GM23338 (cell line): ENCODE results near the gene CENPX. TPM values are rescaled to one million over a fixed set of nuclear protein-coding genes. Genes with fewer than 3 reads are reported as not detected.

Experiments used
- ATAC-seq: fragments of 200-7000 bp; cut with Tn5 transposase; 3 replicates; pipeline ENCODE4 v1.9.1; 2020
- DNase-seq: peaks from one replicate; pipeline ENCODE4 v3.0.0-alpha.2; 2015; ENCODE audit warnings: low spot score
- H2AFZ ChIP-seq: fragments of 200-600 bp; sonication (generic); 2 replicates; pipeline ENCODE4 v1.8.0; 2016; ENCODE audit warnings: antibody characterized with exemption, mild to moderate bottlenecking, moderate library complexity
- H3F3A ChIP-seq: fragments of 200-600 bp; sonication (generic); replicated peaks from 2 replicates; pipeline ENCODE4 v1.8.0; 2017; ENCODE audit warnings: antibody characterized with exemption, mixed run types, low read depth
- H3K27ac ChIP-seq: fragments of 200-600 bp; sonication (generic); 2 replicates; pipeline ENCODE4 v1.6.1; 2016; ENCODE audit warnings: low read depth
- H3K27me3 ChIP-seq: fragments of 200-600 bp; sonication (generic); 2 replicates; pipeline ENCODE4 v1.8.0; 2016; ENCODE audit warnings: mild to moderate bottlenecking, mixed run types, moderate library complexity; ENCODE audit not compliant: insufficient read depth
- H3K36me3 ChIP-seq: fragments of 200-600 bp; sonication (generic); 2 replicates; pipeline ENCODE4 v1.8.0; 2016; ENCODE audit warnings: mild to moderate bottlenecking; ENCODE audit not compliant: insufficient read depth
- H3K4me1 ChIP-seq: fragments of 200-600 bp; sonication (generic); 2 replicates; pipeline ENCODE4 v1.8.0; 2016; ENCODE audit warnings: mild to moderate bottlenecking, moderate library complexity; ENCODE audit not compliant: insufficient read depth
- H3K4me2 ChIP-seq: fragments of 200-600 bp; sonication (generic); 2 replicates; pipeline ENCODE4 v1.7.1; 2017; ENCODE audit warnings: mixed run types
- H3K4me3 ChIP-seq: fragments of 200-600 bp; sonication (generic); 2 replicates; pipeline ENCODE4 v1.6.1; 2016; ENCODE audit warnings: mixed run types
- H3K79me2 ChIP-seq: fragments of 200-600 bp; sonication (generic); replicated peaks from 2 replicates; pipeline ENCODE4 v1.8.0; 2017; ENCODE audit warnings: mild to moderate bottlenecking; ENCODE audit not compliant: insufficient read depth
- H3K9me2 ChIP-seq: fragments of 200-600 bp; sonication (generic); 2 replicates; pipeline ENCODE4 v1.8.0; 2017; ENCODE audit not compliant: insufficient read depth
- H4K20me1 ChIP-seq: fragments of 200-600 bp; sonication (generic); replicated peaks from 2 replicates; pipeline ENCODE4 v1.8.0; 2017; ENCODE audit warnings: mild to moderate bottlenecking; ENCODE audit not compliant: insufficient read depth
- H3K27ac Mint-ChIP-seq: 2 replicates; pipeline ENCODE4 v1.8.0; 2020; ENCODE audit warnings: inconsistent platforms, mild to moderate bottlenecking, moderate library complexity, mixed read lengths
- H3K27me3 Mint-ChIP-seq: 3 replicates; pipeline ENCODE4 v1.8.0; 2022; ENCODE audit warnings: low read depth, mild to moderate bottlenecking, moderate library complexity, mixed read lengths, inconsistent platforms; ENCODE audit not compliant: insufficient read depth, poor library complexity
- H3K36me3 Mint-ChIP-seq: 3 replicates; pipeline ENCODE4 v1.8.0; 2021; ENCODE audit warnings: low read depth, mild to moderate bottlenecking, inconsistent platforms, moderate library complexity, mixed read lengths
- H3K4me1 Mint-ChIP-seq: 3 replicates; pipeline ENCODE4 v1.8.0; 2020; ENCODE audit warnings: mild to moderate bottlenecking, inconsistent platforms, mixed read lengths
- H3K4me3 Mint-ChIP-seq: 3 replicates; pipeline ENCODE4 v1.8.0; 2021; ENCODE audit warnings: moderate library complexity, mild to moderate bottlenecking, inconsistent platforms, mixed read lengths
- H3K9me3 Mint-ChIP-seq: 3 replicates; pipeline ENCODE4 v1.8.0; 2020; ENCODE audit warnings: moderate library complexity, mild to moderate bottlenecking, inconsistent platforms, mixed read lengths
- CREB1 ChIP-seq: fragments of 250-450 bp; sonication (Bioruptor Pico); IDR thresholded peaks from 2 replicates; pipeline ENCODE4 v1.5.0; 2020; ENCODE audit warnings: low read depth, mild to moderate bottlenecking, moderate library complexity
- EZH2 ChIP-seq: fragments of 200-600 bp; sonication (generic); IDR thresholded peaks from one replicate; pipeline ENCODE4 v1.8.0; 2017; ENCODE audit warnings: antibody characterized with exemption, mild to moderate bottlenecking, low read depth; ENCODE audit not compliant: unreplicated experiment
- EZH2phosphoT487 ChIP-seq: fragments of 200-600 bp; sonication (generic); IDR thresholded peaks from one replicate; pipeline ENCODE4 v1.8.1; 2018; ENCODE audit warnings: antibody characterized with exemption; ENCODE audit not compliant: unreplicated experiment
- STAT1 ChIP-seq: IDR thresholded peaks from one replicate; pipeline ENCODE4 v1.6.1; 2016; ENCODE audit warnings: antibody characterized with exemption; ENCODE audit not compliant: unreplicated experiment
- ZNF114 ChIP-seq: fragments of 250-450 bp; sonication (Bioruptor Pico); IDR thresholded peaks from 2 replicates; pipeline ENCODE4 v1.5.0; 2020; ENCODE audit warnings: mild to moderate bottlenecking, moderate library complexity
- polyA plus RNA-seq: library from polyadenylated mRNA; unstranded; fragments of >200 nt; fragmentation: Nextera tagmentation; extraction: Ambion mirVana; gene quantifications from 2 replicates; pipeline ENCODE4 v1.2.1, GENCODE V29; 2016
- total RNA-seq: library from RNA; depleted of rRNA; stranded (reverse); fragments of >200 nt; shearing (Covaris generic); gene quantifications from 2 replicates; pipeline ENCODE4 v1.2.3, GENCODE V29; 2014
- TF ChIP-seq, protein P1 (sequence below), 2 experiments: fragments of 200-600 bp in 1 of 2; sonication (generic) in 1 of 2; conservative IDR thresholded peaks; 2 replicates each; pipeline versions ENCODE4 v1.5.1 to v1.6.1; 2016 to 2017; ENCODE audit warnings: antibody characterized with exemption in 2 of 2, low read depth in 2 of 2, mild to moderate bottlenecking in 2 of 2, moderate library complexity in 1 of 2
- TF ChIP-seq, protein P2 (sequence below): fragments of 250-450 bp; sonication (Bioruptor Pico); IDR thresholded peaks from 2 replicates; pipeline ENCODE4 v1.5.0; 2020; ENCODE audit warnings: mild to moderate bottlenecking, moderate library complexity

CENPX gene
- total and polyA plus RNA-seq, 2 experiments from 2014 or later, result 114 to 157 TPM

- TF ChIP-seq, protein P1, sequence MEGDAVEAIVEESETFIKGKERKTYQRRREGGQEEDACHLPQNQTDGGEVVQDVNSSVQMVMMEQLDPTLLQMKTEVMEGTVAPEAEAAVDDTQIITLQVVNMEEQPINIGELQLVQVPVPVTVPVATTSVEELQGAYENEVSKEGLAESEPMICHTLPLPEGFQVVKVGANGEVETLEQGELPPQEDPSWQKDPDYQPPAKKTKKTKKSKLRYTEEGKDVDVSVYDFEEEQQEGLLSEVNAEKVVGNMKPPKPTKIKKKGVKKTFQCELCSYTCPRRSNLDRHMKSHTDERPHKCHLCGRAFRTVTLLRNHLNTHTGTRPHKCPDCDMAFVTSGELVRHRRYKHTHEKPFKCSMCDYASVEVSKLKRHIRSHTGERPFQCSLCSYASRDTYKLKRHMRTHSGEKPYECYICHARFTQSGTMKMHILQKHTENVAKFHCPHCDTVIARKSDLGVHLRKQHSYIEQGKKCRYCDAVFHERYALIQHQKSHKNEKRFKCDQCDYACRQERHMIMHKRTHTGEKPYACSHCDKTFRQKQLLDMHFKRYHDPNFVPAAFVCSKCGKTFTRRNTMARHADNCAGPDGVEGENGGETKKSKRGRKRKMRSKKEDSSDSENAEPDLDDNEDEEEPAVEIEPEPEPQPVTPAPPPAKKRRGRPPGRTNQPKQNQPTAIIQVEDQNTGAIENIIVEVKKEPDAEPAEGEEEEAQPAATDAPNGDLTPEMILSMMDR (conservative IDR thresholded peaks at IDR 0.05; ENCODE audit: low read depth in 2 of 2), result no peak
- TF ChIP-seq CREB1, result no peak
These were observed 6.3 kb upstream of the CENPX start (continued) for GRCh38 chr17:82028966-82029365.

DNA sequence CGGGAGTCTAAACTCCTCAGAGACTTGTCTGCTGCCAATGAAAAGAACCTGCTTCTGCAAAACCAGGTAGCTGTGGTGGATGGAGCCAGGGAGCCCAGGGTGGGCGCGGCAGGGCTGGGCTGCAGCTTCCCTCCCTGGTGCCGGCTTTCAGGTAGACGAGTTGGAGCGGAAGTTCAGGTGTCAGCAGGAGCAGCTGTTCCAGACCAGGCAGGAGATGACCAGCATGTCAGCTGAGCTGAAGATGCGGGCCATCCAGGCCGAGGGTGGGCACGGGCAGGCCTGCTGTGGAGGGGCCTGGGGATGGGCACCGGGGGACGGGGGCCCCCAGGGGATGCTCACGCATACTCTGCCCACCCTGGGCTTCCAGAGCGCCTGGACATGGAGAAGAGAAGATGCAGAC is 5.6 kb upstream of the CENPX start:
- Histone ChIP-seq H3F3A (peaks cover 15% of the 10 kb centered on the region), H3K4me2 (no peak overlapping the region), H3K27me3 (no peaks in the 10 kb centered on the region), H3K4me1 (peaks cover 6% of the 10 kb centered on the region; the same call in 1 of the 2 replicates), H3K27ac (no peak overlapping the region), H2AFZ (no peak overlapping the region), H3K36me3 (no peaks in the 10 kb centered on the region), H3K79me2 (peaks cover 8% of the 10 kb centered on the region; the same call in 1 of the 2 replicates), H4K20me1 (no peaks in the 10 kb centered on the region), H3K9me2 (no peaks in the 10 kb centered on the region), H3K4me3 (no peak overlapping the region)
- Mint-ChIP-seq H3K9me3 (no peaks in the 10 kb centered on the region; the same call in 2 of the 3 replicates), H3K4me1 (peaks cover 12% of the 10 kb centered on the region), H3K4me3 (no peak overlapping the region), H3K36me3 (no peaks in the 10 kb centered on the region; the same call in none of the 3 replicates), H3K27ac (no peak overlapping the region), H3K27me3 (peaks cover 17% of the 10 kb centered on the region)
- ATAC-seq (no peak), DNase-seq (no peak)
- no peak for TF ChIP-seq CREB1

DNA sequence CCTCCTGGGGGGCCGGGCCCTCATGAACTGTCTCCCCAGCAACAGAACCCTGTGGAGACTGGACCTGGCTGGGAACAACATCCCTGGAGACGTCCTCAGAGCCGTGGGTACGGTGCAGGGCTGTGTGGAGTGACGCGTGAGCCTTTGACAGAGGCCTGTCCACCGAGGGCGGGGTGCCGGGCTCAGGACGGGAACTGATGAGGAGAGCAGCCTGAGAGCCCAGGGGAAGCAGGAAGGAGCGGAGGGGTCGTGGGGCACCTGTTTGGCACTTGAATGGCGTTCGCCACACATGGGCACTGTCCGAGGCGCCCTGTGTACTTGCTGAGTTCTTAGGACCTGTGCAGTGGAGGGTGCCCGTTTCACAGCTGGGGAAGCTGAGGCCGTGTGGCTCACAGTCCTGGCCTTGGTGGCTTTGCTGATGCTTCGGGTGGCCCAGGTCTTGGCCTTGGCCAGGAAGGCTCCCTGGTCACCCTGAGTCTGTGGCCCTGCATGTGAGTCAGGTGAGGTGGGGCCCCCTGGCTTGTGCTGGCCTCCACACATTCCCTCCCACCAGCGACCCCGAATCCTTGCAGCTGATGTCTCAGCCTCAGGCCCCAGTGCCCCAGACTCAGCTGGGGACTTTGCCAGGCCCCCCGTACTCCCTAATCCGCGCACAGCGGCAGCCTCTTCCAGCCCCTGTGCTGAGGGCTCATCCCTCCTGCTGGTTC is 2.9 kb upstream of the CENPX start:
- Mint-ChIP-seq H3K36me3 (no peaks in the 10 kb centered on the region; the same call in 1 of the 3 replicates), H3K27ac (no peak overlapping the region), H3K4me3 (no peak overlapping the region; the same call in 2 of the 3 replicates), H3K27me3 (peaks cover 25% of the 10 kb centered on the region), H3K9me3 (no peaks in the 10 kb centered on the region; the same call in 2 of the 3 replicates), H3K4me1 (peaks cover 13% of the 10 kb centered on the region)
- peaks cover 5% of the 10 kb centered on the region; the same call in 1 of the 2 replicates for H3K4me1 ChIP-seq
- H3K4me3 ChIP-seq, result no peak overlapping the region
- no peak for DNase-seq
- H4K20me1 ChIP-seq, result peaks cover 3% of the 10 kb centered on the region; the same call in 1 of the 2 replicates
- no peaks in the 10 kb centered on the region for H3K27me3 ChIP-seq
- H3K9me2 ChIP-seq, result no peaks in the 10 kb centered on the region
- no peaks in the 10 kb centered on the region for H3K36me3 ChIP-seq
- no peak overlapping the region for H2AFZ ChIP-seq
- H3K79me2 ChIP-seq, result peaks cover 15% of the 10 kb centered on the region
- no peak overlapping the region for H3K27ac ChIP-seq
- H3F3A ChIP-seq, result peaks cover 15% of the 10 kb centered on the region
- no peak for ATAC-seq
- H3K4me2 ChIP-seq, result no peak overlapping the region
- TF ChIP-seq, protein P1 (conservative IDR thresholded peaks at IDR 0.05; ENCODE audit: low read depth in 2 of 2), result no peak
- no peak for TF ChIP-seq ZNF114 (CRISPR knock-in tag)
- no peak for TF ChIP-seq EZH2phosphoT487
- no peak for TF ChIP-seq EZH2
- no peak for TF ChIP-seq STAT1
- TF ChIP-seq, protein P2, sequence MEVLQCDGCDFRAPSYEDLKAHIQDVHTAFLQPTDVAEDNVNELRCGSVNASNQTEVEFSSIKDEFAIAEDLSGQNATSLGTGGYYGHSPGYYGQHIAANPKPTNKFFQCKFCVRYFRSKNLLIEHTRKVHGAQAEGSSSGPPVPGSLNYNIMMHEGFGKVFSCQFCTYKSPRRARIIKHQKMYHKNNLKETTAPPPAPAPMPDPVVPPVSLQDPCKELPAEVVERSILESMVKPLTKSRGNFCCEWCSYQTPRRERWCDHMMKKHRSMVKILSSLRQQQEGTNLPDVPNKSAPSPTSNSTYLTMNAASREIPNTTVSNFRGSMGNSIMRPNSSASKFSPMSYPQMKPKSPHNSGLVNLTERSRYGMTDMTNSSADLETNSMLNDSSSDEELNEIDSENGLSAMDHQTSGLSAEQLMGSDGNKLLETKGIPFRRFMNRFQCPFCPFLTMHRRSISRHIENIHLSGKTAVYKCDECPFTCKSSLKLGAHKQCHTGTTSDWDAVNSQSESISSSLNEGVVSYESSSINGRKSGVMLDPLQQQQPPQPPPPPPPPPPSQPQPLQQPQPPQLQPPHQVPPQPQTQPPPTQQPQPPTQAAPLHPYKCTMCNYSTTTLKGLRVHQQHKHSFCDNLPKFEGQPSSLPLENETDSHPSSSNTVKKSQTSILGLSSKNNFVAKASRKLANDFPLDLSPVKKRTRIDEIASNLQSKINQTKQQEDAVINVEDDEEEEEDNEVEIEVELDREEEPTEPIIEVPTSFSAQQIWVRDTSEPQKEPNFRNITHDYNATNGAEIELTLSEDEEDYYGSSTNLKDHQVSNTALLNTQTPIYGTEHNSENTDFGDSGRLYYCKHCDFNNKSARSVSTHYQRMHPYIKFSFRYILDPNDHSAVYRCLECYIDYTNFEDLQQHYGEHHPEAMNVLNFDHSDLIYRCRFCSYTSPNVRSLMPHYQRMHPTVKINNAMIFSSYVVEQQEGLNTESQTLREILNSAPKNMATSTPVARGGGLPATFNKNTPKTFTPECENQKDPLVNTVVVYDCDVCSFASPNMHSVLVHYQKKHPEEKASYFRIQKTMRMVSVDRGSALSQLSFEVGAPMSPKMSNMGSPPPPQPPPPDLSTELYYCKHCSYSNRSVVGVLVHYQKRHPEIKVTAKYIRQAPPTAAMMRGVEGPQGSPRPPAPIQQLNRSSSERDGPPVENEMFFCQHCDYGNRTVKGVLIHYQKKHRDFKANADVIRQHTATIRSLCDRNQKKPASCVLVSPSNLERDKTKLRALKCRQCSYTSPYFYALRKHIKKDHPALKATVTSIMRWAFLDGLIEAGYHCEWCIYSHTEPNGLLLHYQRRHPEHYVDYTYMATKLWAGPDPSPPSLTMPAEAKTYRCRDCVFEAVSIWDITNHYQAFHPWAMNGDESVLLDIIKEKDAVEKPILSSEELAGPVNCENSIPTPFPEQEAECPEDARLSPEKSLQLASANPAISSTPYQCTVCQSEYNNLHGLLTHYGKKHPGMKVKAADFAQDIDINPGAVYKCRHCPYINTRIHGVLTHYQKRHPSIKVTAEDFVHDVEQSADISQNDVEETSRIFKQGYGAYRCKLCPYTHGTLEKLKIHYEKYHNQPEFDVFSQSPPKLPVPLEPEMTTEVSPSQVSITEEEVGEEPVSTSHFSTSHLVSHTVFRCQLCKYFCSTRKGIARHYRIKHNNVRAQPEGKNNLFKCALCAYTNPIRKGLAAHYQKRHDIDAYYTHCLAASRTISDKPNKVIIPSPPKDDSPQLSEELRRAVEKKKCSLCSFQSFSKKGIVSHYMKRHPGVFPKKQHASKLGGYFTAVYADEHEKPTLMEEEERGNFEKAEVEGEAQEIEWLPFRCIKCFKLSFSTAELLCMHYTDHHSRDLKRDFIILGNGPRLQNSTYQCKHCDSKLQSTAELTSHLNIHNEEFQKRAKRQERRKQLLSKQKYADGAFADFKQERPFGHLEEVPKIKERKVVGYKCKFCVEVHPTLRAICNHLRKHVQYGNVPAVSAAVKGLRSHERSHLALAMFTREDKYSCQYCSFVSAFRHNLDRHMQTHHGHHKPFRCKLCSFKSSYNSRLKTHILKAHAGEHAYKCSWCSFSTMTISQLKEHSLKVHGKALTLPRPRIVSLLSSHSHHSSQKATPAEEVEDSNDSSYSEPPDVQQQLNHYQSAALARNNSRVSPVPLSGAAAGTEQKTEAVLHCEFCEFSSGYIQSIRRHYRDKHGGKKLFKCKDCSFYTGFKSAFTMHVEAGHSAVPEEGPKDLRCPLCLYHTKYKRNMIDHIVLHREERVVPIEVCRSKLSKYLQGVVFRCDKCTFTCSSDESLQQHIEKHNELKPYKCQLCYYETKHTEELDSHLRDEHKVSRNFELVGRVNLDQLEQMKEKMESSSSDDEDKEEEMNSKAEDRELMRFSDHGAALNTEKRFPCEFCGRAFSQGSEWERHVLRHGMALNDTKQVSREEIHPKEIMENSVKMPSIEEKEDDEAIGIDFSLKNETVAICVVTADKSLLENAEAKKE, result no peak
